Peyer's patch (tissue), 4 donors: Measurements from ENCODE around the gene AGER. TPM values are rescaled to one million over a fixed set of nuclear protein-coding genes. Genes with fewer than 3 reads are reported as not detected.
"Not testable (repeated sequence)": the region's sequence is repeated elsewhere in the genome, so short reads cannot be mapped to it uniquely, and the experiment has no call there.

Experiments
- DNase-seq, 3 donors: peaks; one replicate each; pipeline ENCODE4 v3.0.0-alpha.2; 2017 to 2019
- H3K27ac ChIP-seq, 4 donors: fragments of 200-600 bp; sonication (generic); one replicate each; pipeline ENCODE4 v1.5.1; 2016 to 2019
- H3K27me3 ChIP-seq, 2 donors: fragments of 200-600 bp; sonication (generic); one replicate each; pipeline ENCODE4 v1.5.1; 2019
- H3K36me3 ChIP-seq, 3 donors: fragments of 200-600 bp; sonication (generic); one replicate each; pipeline ENCODE4 v1.5.1; 2016 to 2019
- H3K4me1 ChIP-seq, 4 donors: fragments of 200-600 bp; sonication (generic); one replicate each; pipeline ENCODE4 v1.5.1; 2016 to 2019
- H3K4me3 ChIP-seq, 4 donors: fragments of 200-600 bp; sonication (generic); 1 replicate in 3 of 4; 2 replicates in 1 of 4; pipeline ENCODE4 v1.5.1; 2016 to 2019; ENCODE audit warnings: mild to moderate bottlenecking in 1 of 4
- H3K9me3 ChIP-seq, 4 donors: fragments of 200-600 bp; sonication (generic); one replicate each; pipeline ENCODE4 v1.5.1; 2016 to 2019; ENCODE audit warnings: mild to moderate bottlenecking in 1 of 4
- POLR2A ChIP-seq, 2 donors: fragments of 450-650 bp; IDR thresholded peaks; one replicate each; pipeline ENCODE4 v1.5.1; 2017; ENCODE audit warnings: antibody characterized with exemption in 2 of 2, mild to moderate bottlenecking in 2 of 2, moderate library complexity in 2 of 2
- total RNA-seq, 4 donors: library from RNA; depleted of rRNA; stranded (reverse); fragments of >200 nt; gene quantifications; one replicate each; pipeline ENCODE4 v1.1.0, GENCODE V29; 2016
- TF ChIP-seq, protein P1 (sequence below), 6 experiments: fragments of 450-650 bp in 4 of 6; fragments of 200-600 bp in 2 of 6; sonication (generic) in 1 of 6; IDR thresholded peaks; one replicate each; pipeline ENCODE4 v1.5.1; 2017 to 2019; ENCODE audit warnings: antibody characterized with exemption in 6 of 6, mild to moderate bottlenecking in 3 of 6, moderate library complexity in 1 of 6

The AGER gene
- total RNA-seq, 4 donors from 2014 or later, result 2.8 to 31.4 (median 9.2) TPM

- no peaks in the 10 kb centered on the region for H3K9me3 ChIP-seq
- no peak for TF ChIP-seq POLR2A (IDR thresholded peaks at IDR 0.05)
- TF ChIP-seq, protein P1, sequence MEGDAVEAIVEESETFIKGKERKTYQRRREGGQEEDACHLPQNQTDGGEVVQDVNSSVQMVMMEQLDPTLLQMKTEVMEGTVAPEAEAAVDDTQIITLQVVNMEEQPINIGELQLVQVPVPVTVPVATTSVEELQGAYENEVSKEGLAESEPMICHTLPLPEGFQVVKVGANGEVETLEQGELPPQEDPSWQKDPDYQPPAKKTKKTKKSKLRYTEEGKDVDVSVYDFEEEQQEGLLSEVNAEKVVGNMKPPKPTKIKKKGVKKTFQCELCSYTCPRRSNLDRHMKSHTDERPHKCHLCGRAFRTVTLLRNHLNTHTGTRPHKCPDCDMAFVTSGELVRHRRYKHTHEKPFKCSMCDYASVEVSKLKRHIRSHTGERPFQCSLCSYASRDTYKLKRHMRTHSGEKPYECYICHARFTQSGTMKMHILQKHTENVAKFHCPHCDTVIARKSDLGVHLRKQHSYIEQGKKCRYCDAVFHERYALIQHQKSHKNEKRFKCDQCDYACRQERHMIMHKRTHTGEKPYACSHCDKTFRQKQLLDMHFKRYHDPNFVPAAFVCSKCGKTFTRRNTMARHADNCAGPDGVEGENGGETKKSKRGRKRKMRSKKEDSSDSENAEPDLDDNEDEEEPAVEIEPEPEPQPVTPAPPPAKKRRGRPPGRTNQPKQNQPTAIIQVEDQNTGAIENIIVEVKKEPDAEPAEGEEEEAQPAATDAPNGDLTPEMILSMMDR (IDR thresholded peaks at IDR 0.05), result no peak
- no peaks in the 10 kb centered on the region for H3K27me3 ChIP-seq
- H3K4me3 ChIP-seq, result no peak overlapping the region
- H3K36me3 ChIP-seq, result no peaks in the 10 kb centered on the region
- H3K27ac ChIP-seq, result no peak overlapping the region
- DNase-seq, result peak in 1 of 3 donors; percentile 36
- H3K4me1 ChIP-seq, result no peaks in the 10 kb centered on the region
Measured at GRCh38 chr6:32213649-32214048, 29.6 kb upstream of the AGER start.

DNA sequence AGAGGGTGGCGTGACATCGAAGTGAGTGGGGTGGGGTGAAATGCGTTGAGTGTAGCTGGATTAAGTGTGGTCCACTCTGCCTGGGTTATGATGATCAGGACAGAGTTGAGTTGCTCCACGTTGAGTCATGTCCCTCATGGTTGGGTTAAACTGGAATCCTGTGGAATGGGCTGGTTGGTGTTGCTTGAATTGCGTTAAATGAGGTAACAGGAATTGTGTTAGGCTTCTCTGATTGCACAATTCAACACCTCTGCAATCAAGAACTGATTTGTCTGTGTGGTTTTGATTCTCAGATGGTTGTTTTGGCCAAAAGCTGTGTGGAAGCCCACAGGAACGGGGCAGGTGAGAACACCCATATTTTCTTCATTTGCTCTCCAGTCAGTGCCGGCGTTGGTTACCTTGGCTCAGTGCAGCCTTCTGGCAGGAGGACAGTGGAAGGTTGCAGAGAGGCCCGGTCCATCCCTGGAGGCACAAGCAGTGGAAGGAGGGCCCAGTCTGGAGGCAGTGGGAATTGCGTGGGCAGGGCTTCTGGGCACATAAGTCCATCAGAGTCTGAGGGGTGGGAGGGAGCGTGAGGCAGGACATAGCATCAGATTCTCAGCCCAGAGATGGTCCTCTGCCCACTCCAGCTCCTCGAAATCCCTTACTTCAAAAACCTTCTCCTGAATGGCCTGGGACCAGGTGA lies 28.2 kb upstream of the AGER start:
- TF ChIP-seq, protein P1 (IDR thresholded peaks at IDR 0.05), result no peak
- TF ChIP-seq POLR2A (IDR thresholded peaks at IDR 0.05), result no peak
- Histone ChIP-seq H3K36me3 (no peaks in the 10 kb centered on the region), H3K27me3 (no peaks in the 10 kb centered on the region), H3K4me1 (no peaks in the 10 kb centered on the region), H3K4me3 (no peak overlapping the region), H3K27ac (no peak overlapping the region), H3K9me3 (no peaks in the 10 kb centered on the region)
- DNase-seq, result no peak

- not testable (repeated sequence) for H3K4me1 ChIP-seq, DNase-seq, H3K27me3 ChIP-seq, H3K4me3 ChIP-seq, H3K9me3 ChIP-seq, H3K36me3 ChIP-seq, H3K27ac ChIP-seq
Measured at GRCh38 chr6:32211432-32211831, 27.4 kb upstream of the AGER start.

GRCh38 chr6:32210191-32210601 lies 26.1 kb upstream of the AGER start:
- Histone ChIP-seq H3K9me3 (no peaks in the 10 kb centered on the region), H3K36me3 (no peaks in the 10 kb centered on the region), H3K27me3 (no peaks in the 10 kb centered on the region), H3K27ac (no peak overlapping the region), H3K4me1 (no peaks in the 10 kb centered on the region), H3K4me3 (no peak overlapping the region)
- TF ChIP-seq, protein P1 (IDR thresholded peaks at IDR 0.05), result no peak
- no peak for TF ChIP-seq POLR2A (IDR thresholded peaks at IDR 0.05)
- no peak for DNase-seq

- no peaks in the 10 kb centered on the region for H3K9me3 ChIP-seq
- no peak for DNase-seq
- H3K36me3 ChIP-seq, result no peaks in the 10 kb centered on the region
- no peak overlapping the region for H3K27ac ChIP-seq
- H3K27me3 ChIP-seq, result no peaks in the 10 kb centered on the region
- TF ChIP-seq POLR2A (IDR thresholded peaks at IDR 0.05), result no peak
- TF ChIP-seq, protein P1 (IDR thresholded peaks at IDR 0.05), result no peak
- H3K4me1 ChIP-seq, result no peaks in the 10 kb centered on the region
- no peak overlapping the region for H3K4me3 ChIP-seq
Measured at GRCh38 chr6:32208996-32209395, 24.9 kb upstream of the AGER start.

DNA sequence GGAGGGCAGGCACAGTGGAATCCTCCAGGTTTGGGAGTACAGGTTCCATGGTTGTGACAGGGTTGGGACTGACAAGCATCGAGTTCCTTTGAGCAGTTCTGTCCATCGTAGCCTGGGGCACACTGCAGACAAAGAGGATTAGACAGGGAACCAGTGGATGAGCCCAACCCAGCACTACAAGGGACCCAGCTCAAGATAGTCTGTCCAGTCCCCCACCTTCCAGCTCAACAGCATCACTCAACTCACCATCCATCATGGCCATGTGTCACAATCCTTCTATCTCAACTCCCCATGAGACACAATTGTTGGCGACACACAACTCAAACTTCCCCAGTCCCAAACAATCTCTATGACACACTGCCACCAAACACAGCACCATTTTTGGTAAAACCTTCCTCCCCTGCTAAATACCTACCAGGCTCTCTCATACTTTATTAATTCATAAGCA lies 20.2 kb upstream of the AGER start:
- DNase-seq, result no peak
- Histone ChIP-seq H3K9me3 (no peaks in the 10 kb centered on the region), H3K4me1 (no peaks in the 10 kb centered on the region), H3K36me3 (no peaks in the 10 kb centered on the region), H3K27ac (no peak overlapping the region), H3K4me3 (no peak overlapping the region), H3K27me3 (no peaks in the 10 kb centered on the region)
- TF ChIP-seq POLR2A (IDR thresholded peaks at IDR 0.05), result no peak
- TF ChIP-seq, protein P1 (IDR thresholded peaks at IDR 0.05), result no peak
